Measurements from ENCODE around the gene HSD11B1.
"Not testable (repeated sequence)": the region's sequence is repeated elsewhere in the genome, so short reads cannot be mapped to it uniquely, and the experiment has no call there.

Gene HSD11B1

GRCh38 chr1:209689477-209689876 is 15.2 kb upstream of the HSD11B1 start:
- no peak for DNase-seq

- DNase-seq = no peak
Measured at GRCh38 chr1:209691237-209691636, 13.4 kb upstream of the HSD11B1 start.

GRCh38 chr1:209692296-209692695 is 12.3 kb upstream of the HSD11B1 start:
- no peak for DNase-seq

GRCh38 chr1:209692745-209693504 is 11.7 kb upstream of the HSD11B1 start:
- DNase-seq = peak in 49 of 58 donors; percentile 1 to 82 (median 44)

- no peak for DNase-seq
Measured at GRCh38 chr1:209696673-209697072, 8.0 kb upstream of the HSD11B1 start.

GRCh38 chr1:209697126-209697525 is 7.5 kb upstream of the HSD11B1 start:
- no peak for DNase-seq

GRCh38 chr1:209700686-209701085 is 4.0 kb upstream of the HSD11B1 start:
- not testable (repeated sequence) for DNase-seq

- DNase-seq = no peak
Measured at GRCh38 chr1:209702832-209703231, 1.8 kb upstream of the HSD11B1 start.

- no peak for DNase-seq
Measured at GRCh38 chr1:209703834-209704504, 677 bp upstream of the HSD11B1 start.

- no peak for DNase-seq
Measured at GRCh38 chr1:209705033-209705598, 470 bp downstream of the HSD11B1 start.

- DNase-seq = no peak
Measured at GRCh38 chr1:209706622-209707021, 2.0 kb downstream of the HSD11B1 start.

- no peak for DNase-seq
Measured at GRCh38 chr1:209707308-209707707, 2.7 kb downstream of the HSD11B1 start.

- peak in 22 of 58 donors; percentile 2 to 47 (median 16) for DNase-seq
Measured at GRCh38 chr1:209708297-209708696, 3.7 kb downstream of the HSD11B1 start.

GRCh38 chr1:209710093-209710492 is 5.4 kb downstream of the HSD11B1 start:
- DNase-seq = no peak

- DNase-seq = no peak
Measured at GRCh38 chr1:209710847-209711246, 6.2 kb downstream of the HSD11B1 start.

- peak in 2 of 58 donors; percentile 3 to 54 for DNase-seq
Measured at GRCh38 chr1:209714338-209714737, 9.7 kb downstream of the HSD11B1 start.

- DNase-seq = no peak
Measured at GRCh38 chr1:209715314-209715713, 10.7 kb downstream of the HSD11B1 start.

GRCh38 chr1:209717818-209718217 is 13.2 kb downstream of the HSD11B1 start:
- no peak for DNase-seq

- DNase-seq = no peak
Measured at GRCh38 chr1:209720326-209720725, 15.7 kb downstream of the HSD11B1 start.

- no peak for DNase-seq
Measured at GRCh38 chr1:209720826-209721225, 16.2 kb downstream of the HSD11B1 start.

- no peak for DNase-seq
Measured at GRCh38 chr1:209721323-209721722, 16.7 kb downstream of the HSD11B1 start.

- no peak for DNase-seq
Measured at GRCh38 chr1:209723265-209723664, 18.6 kb downstream of the HSD11B1 start.
